A673 (cell line): ENCODE measurements around the gene C1orf141. TPM values are rescaled to one million over a fixed set of nuclear protein-coding genes. Genes with fewer than 3 reads are reported as not detected.
"Not testable (repeated sequence)": the region's sequence is repeated elsewhere in the genome, so short reads cannot be mapped to it uniquely, and the experiment has no call there.

Experiments
- BruUV-seq: library from RNA; stranded (reverse); fragments of 400-500 nt; replicated peaks from 2 replicates; lab custom pipeline; 2021; lab: Mats Ljungman, UMichigan
- CTCF ChIA-PET: fragments of 300-600 bp; sonication (Branson Sonifier 250); formaldehyde crosslinking; loops from one replicate; lab custom pipeline; 2022; ENCODE audit warnings: antibody characterized with exemption; lab: Charles Lee
- POLR2A ChIA-PET: fragments of 300-600 bp; sonication (Branson Sonifier 250); formaldehyde crosslinking; loops from one replicate; lab custom pipeline; 2022; ENCODE audit warnings: antibody characterized with exemption; ENCODE audit not compliant: low non-redundant PET; lab: Charles Lee
- DNase-seq: peaks from one replicate; pipeline ENCODE4 v3.0.0-alpha.2; 2015; ENCODE audit warnings: low spot score
- H3K27ac ChIP-seq: fragments of 200-600 bp; sonication (generic); 2 replicates; pipeline ENCODE4 v1.5.1; 2016; ENCODE audit warnings: mixed run types, low read depth, mild to moderate bottlenecking, mixed read lengths, antibody characterized with exemption, low read length; ENCODE audit not compliant: poor library complexity, severe bottlenecking
- H3K27me3 ChIP-seq: fragments of 200-600 bp; sonication (generic); replicated peaks from 2 replicates; pipeline ENCODE4 v1.6.1; 2017; ENCODE audit warnings: mixed run types, low read depth, mild to moderate bottlenecking, mixed read lengths, antibody characterized with exemption, low read length; ENCODE audit not compliant: insufficient read depth, poor library complexity
- H3K36me3 ChIP-seq: fragments of 200-600 bp; sonication (generic); 2 replicates; pipeline ENCODE4 v1.6.1; 2016; ENCODE audit warnings: mixed run types, mild to moderate bottlenecking, mixed read lengths, antibody characterized with exemption, low read length; ENCODE audit not compliant: insufficient read depth, poor library complexity, severe bottlenecking
- H3K4me1 ChIP-seq: fragments of 200-600 bp; sonication (generic); 2 replicates; pipeline ENCODE4 v1.6.1; 2017; ENCODE audit warnings: mixed run types, mild to moderate bottlenecking, mixed read lengths, antibody characterized with exemption, low read length; ENCODE audit not compliant: insufficient read depth, poor library complexity, severe bottlenecking
- H3K4me3 ChIP-seq: fragments of 200-600 bp; sonication (generic); 2 replicates; pipeline ENCODE4 v1.5.1; 2016; ENCODE audit warnings: low read depth, mixed run types, mild to moderate bottlenecking, mixed read lengths, low read length; ENCODE audit not compliant: poor library complexity, severe bottlenecking
- H3K9me3 ChIP-seq: fragments of 200-600 bp; sonication (generic); 2 replicates; pipeline ENCODE4 v1.6.1; 2016; ENCODE audit warnings: mixed run types, low read depth, mild to moderate bottlenecking, mixed read lengths, antibody characterized with exemption, low read length; ENCODE audit not compliant: poor library complexity, severe bottlenecking
- CTCF ChIP-seq: fragments of 300-800, 200-600 bp; sonication (generic); conservative IDR thresholded peaks from 2 replicates; pipeline ENCODE4 v1.5.1; 2017; ENCODE audit warnings: low read depth, mild to moderate bottlenecking, antibody characterized with exemption, low read length, moderate library complexity, mixed read lengths
- EZH2 ChIP-seq: fragments of 200-600 bp; sonication (generic); IDR thresholded peaks from 2 replicates; pipeline ENCODE4 v1.6.1; 2017; ENCODE audit warnings: borderline replicate concordance, low read depth, mild to moderate bottlenecking, mixed read lengths, antibody characterized with exemption, low read length; ENCODE audit not compliant: poor library complexity, severe bottlenecking
- intact Hi-C: fragments of 100-400 bp; cut with micrococcal nuclease; formaldehyde crosslinking; loops from one replicate; pipeline ENCODE4 v1.10.0; 2022; ENCODE audit not compliant: unreplicated experiment
- total RNA-seq: library from RNA; stranded (reverse); gene quantifications from 2 replicates; pipeline ENCODE4 v1.2.3, GENCODE V29; 2021

C1orf141 gene
- total RNA-seq, 1 experiment from 2014 or later, result not detected

GRCh38 chr1:67143966-67144365, 9.2 kb upstream of the C1orf141 start:
- TF ChIP-seq EZH2 (no peak), CTCF (no peak)
- BruUV-seq, result no TSS peak
- Histone ChIP-seq H3K27me3 (peaks cover 6% of the 10 kb centered on the region), H3K4me1 (no peaks in the 10 kb centered on the region), H3K27ac (no peak overlapping the region), H3K36me3 (no peaks in the 10 kb centered on the region), H3K9me3 (no peaks in the 10 kb centered on the region), H3K4me3 (no peak overlapping the region)
- intact Hi-C loops, result no loop called here
- ChIA-PET POLR2A (no interaction called here), CTCF (no interaction called here)
- no peak for DNase-seq

- TF ChIP-seq CTCF (no peak), EZH2 (no peak)
These were observed 8.2 kb upstream of the C1orf141 start for GRCh38 chr1:67142931-67143330.

GRCh38 chr1:67141832-67142231, 7.1 kb upstream of the C1orf141 start:
- H3K9me3 ChIP-seq, intact Hi-C loops, DNase-seq, H3K4me3 ChIP-seq, POLR2A ChIA-PET, H3K4me1 ChIP-seq, BruUV-seq, H3K36me3 ChIP-seq, H3K27me3 ChIP-seq, H3K27ac ChIP-seq, CTCF ChIA-PET: not testable (repeated sequence)

More at GRCh38 chr1:67142931-67143330, 8.2 kb upstream of the C1orf141 start:
- H3K4me3 ChIP-seq, result no peak overlapping the region
- no peaks in the 10 kb centered on the region for H3K9me3 ChIP-seq
- no TSS peak for BruUV-seq
- CTCF ChIA-PET, result no interaction called here
- H3K27ac ChIP-seq, result no peak overlapping the region
- intact Hi-C loops, result no loop called here
- H3K36me3 ChIP-seq, result no peaks in the 10 kb centered on the region
- POLR2A ChIA-PET, result no interaction called here
- DNase-seq, result no peak
- H3K27me3 ChIP-seq, result peaks cover 6% of the 10 kb centered on the region
- H3K4me1 ChIP-seq, result no peaks in the 10 kb centered on the region

- H3K4me1 ChIP-seq, result no peaks in the 10 kb centered on the region
- H3K27me3 ChIP-seq, result peaks cover 6% of the 10 kb centered on the region
- H3K9me3 ChIP-seq, result no peaks in the 10 kb centered on the region
- no peak for DNase-seq
- intact Hi-C loops, result no loop called here
- no peak overlapping the region for H3K4me3 ChIP-seq
- no peak overlapping the region for H3K27ac ChIP-seq
- no TSS peak for BruUV-seq
- TF ChIP-seq EZH2 (no peak), CTCF (no peak)
- H3K36me3 ChIP-seq, result no peaks in the 10 kb centered on the region
- ChIA-PET CTCF (no interaction called here), POLR2A (no interaction called here)
These were observed 5.7 kb upstream of the C1orf141 start for GRCh38 chr1:67140460-67140859.
